ENCODE results near the gene MED6. TPM values are rescaled to one million over a fixed set of nuclear protein-coding genes. Genes with fewer than 3 reads are reported as not detected.

Gene MED6
- total and polyA plus RNA-seq, 9 of the 15 experiments (the other 6 are each of a cell fraction or from before 2014, with no cell fraction given), result 16.9 to 52.0 (median 30.4) TPM

GRCh38 chr14:70600382-70601157, at the start of gene MED6 (continued):
- TF ChIP-seq FOS (IDR thresholded peaks at IDR 0.05; ENCODE audit: extremely low read depth, insufficient read length), result no peak
- TF ChIP-seq CBX1 (IDR thresholded peaks at IDR 0.05; ENCODE audit: low read depth), result no peak
- TF ChIP-seq GMEB1 (CRISPR knock-in tag; IDR thresholded peaks at IDR 0.05), result peak; percentile 32; the same call in 1 of the 2 replicates
- TF ChIP-seq SLC30A9 (CRISPR knock-in tag; IDR thresholded peaks at IDR 0.05), result no peak
- TF ChIP-seq MCM3 (IDR thresholded peaks at IDR 0.05), result no peak
- peak; percentile 96 for TF ChIP-seq SIN3B (IDR thresholded peaks at IDR 0.05; ENCODE audit: low read depth)
- TF ChIP-seq RBM34 (IDR thresholded peaks at IDR 0.05; ENCODE audit: borderline replicate concordance, insufficient read depth, low read length), result no peak
- TF ChIP-seq EP400 (IDR thresholded peaks at IDR 0.05), result peak; percentile 46; the same call in 1 of the 2 replicates
- TF ChIP-seq SRSF1 (IDR thresholded peaks at IDR 0.05; ENCODE audit: low read depth, low read length), result no peak
- TF ChIP-seq PTRF (tag; IDR thresholded peaks at IDR 0.05), result no peak
- no peak for TF ChIP-seq ARHGAP35 (IDR thresholded peaks at IDR 0.05; ENCODE audit: partially characterized antibody)
- no peak for TF ChIP-seq ZNF717 (CRISPR knock-in tag; IDR thresholded peaks at IDR 0.05)
- TF ChIP-seq E2F1 (CRISPR knock-in tag; IDR thresholded peaks at IDR 0.05), result no peak
- TF ChIP-seq CSDE1 (IDR thresholded peaks at IDR 0.05), result no peak
- peak; percentile 22 for TF ChIP-seq HNRNPK (IDR thresholded peaks at IDR 0.05; ENCODE audit: low read depth, low read length, poor library complexity, severe bottlenecking)
- no peak for TF ChIP-seq CHAMP1 (IDR thresholded peaks at IDR 0.05)
- TF ChIP-seq PCBP2 (IDR thresholded peaks at IDR 0.05; ENCODE audit: low read depth, low read length, poor library complexity, severe bottlenecking), result peak; percentile 70
- TF ChIP-seq RAD21 (CRISPR knock-in tag; conservative IDR thresholded peaks at IDR 0.05 in 1 of 2, IDR thresholded peaks at IDR 0.05 in 1 of 2), result no peak
- no peak for TF ChIP-seq LARP7 (IDR thresholded peaks at IDR 0.05)
- TF ChIP-seq RB1 (IDR thresholded peaks at IDR 0.05; ENCODE audit: low read depth), result no peak
- no peak for TF ChIP-seq STAT6 (CRISPR knock-in tag; IDR thresholded peaks at IDR 0.05)
- no peak for TF ChIP-seq PHB (CRISPR knock-in tag; IDR thresholded peaks at IDR 0.05)

Measured in K562 (cell line).